H1 (cell line): ENCODE measurements around the gene KCNMB1. TPM values are rescaled to one million over a fixed set of nuclear protein-coding genes. Genes with fewer than 3 reads are reported as not detected.

Experiments used
- CTCF ChIA-PET: fragments of 300-600 bp; sonication (Branson Sonifier 250); formaldehyde crosslinking; loops from one replicate; lab custom pipeline; 2021; ENCODE audit not compliant: partially characterized antibody; lab: Charles Lee
- POLR2A ChIA-PET: fragments of 300-600 bp; sonication (Branson Sonifier 250); formaldehyde crosslinking; loops from one replicate; lab custom pipeline; 2021; ENCODE audit warnings: inconsistent platforms; ENCODE audit not compliant: partially characterized antibody; lab: Charles Lee
- DNase-seq, 2 experiments: peaks; one replicate each; pipeline versions ENCODE4 v3.0.0 to v3.0.0-alpha.2; 2010 to 2022; ENCODE audit warnings: low spot score in 2 of 2, low read depth in 1 of 2, mixed read lengths in 1 of 2
- FAIRE-seq: peaks from 2 replicates; lab custom pipeline; 2011; peaks lifted over from hg19 to GRCh38; lab: Jason Lieb, UNC
- H2AFZ ChIP-seq: 2 replicates; pipeline ENCODE4 v1.8.1; 2012; ENCODE audit warnings: low read length, inconsistent platforms
- H2AK5ac ChIP-seq: 2 replicates; pipeline ENCODE4 v1.6.1; 2013; ENCODE audit warnings: low read depth, low read length
- H2BK120ac ChIP-seq: replicated peaks from 2 replicates; pipeline ENCODE3; 2013; ENCODE audit warnings: low read depth, low read length, inconsistent platforms
- H2BK12ac ChIP-seq: 2 replicates; pipeline ENCODE4 v1.6.1; 2013; ENCODE audit warnings: low read depth, low read length
- H2BK15ac ChIP-seq: 2 replicates; pipeline ENCODE4 v1.6.1; 2013; ENCODE audit warnings: low read length
- H2BK20ac ChIP-seq: 2 replicates; pipeline ENCODE4 v1.6.1; 2013; ENCODE audit warnings: low read length
- H2BK5ac ChIP-seq: 2 replicates; pipeline ENCODE4 v1.6.1; 2013; ENCODE audit warnings: low read depth, low read length
- H3K14ac ChIP-seq: 2 replicates; pipeline ENCODE4 v1.6.1; 2013; ENCODE audit warnings: inconsistent platforms; ENCODE audit not compliant: insufficient read length
- H3K18ac ChIP-seq: 2 replicates; pipeline ENCODE4 v1.6.1; 2013; ENCODE audit warnings: low read length; ENCODE audit errors: extremely low read depth
- H3K23ac ChIP-seq: 2 replicates; pipeline ENCODE4 v1.6.1; 2013; ENCODE audit warnings: inconsistent platforms; ENCODE audit not compliant: insufficient read length
- H3K23me2 ChIP-seq: 2 replicates; pipeline ENCODE4 v1.6.1; 2013; ENCODE audit warnings: low read depth, low read length
- H3K27ac ChIP-seq: 2 replicates; pipeline ENCODE4 v1.6.1; 2011; ENCODE audit warnings: low read depth, low read length, inconsistent platforms
- H3K27me3 ChIP-seq, 4 experiments: replicated peaks in 1 of 4; 1 replicate in 1 of 4; 2 replicates in 3 of 4; pipeline versions ENCODE4 v1.6.1 to v1.8.1; 2011 to 2013; ENCODE audit warnings: low read length in 3 of 4, mild to moderate bottlenecking in 3 of 4, inconsistent platforms in 2 of 4, mixed read lengths in 2 of 4, moderate library complexity in 1 of 4; ENCODE audit not compliant: control insufficient read depth in 3 of 4, insufficient read depth in 3 of 4; ENCODE audit errors: extremely low read depth in 1 of 4
- H3K36me3 ChIP-seq, 4 experiments: 2 replicates each; pipeline versions ENCODE4 v1.6.1 to v1.8.1; 2011 to 2013; ENCODE audit warnings: mild to moderate bottlenecking in 4 of 4, low read length in 3 of 4, moderate library complexity in 2 of 4, control low read depth in 1 of 4, inconsistent platforms in 1 of 4; ENCODE audit not compliant: insufficient read depth in 4 of 4, control insufficient read depth in 2 of 4
- H3K4ac ChIP-seq: replicated peaks from 2 replicates; pipeline ENCODE3; 2013; ENCODE audit warnings: low read length, low read depth, mixed read lengths, inconsistent platforms; ENCODE audit not compliant: insufficient read length
- H3K4me1 ChIP-seq, 4 experiments: replicated peaks in 1 of 4; 1 replicate in 1 of 4; 2 replicates in 3 of 4; pipeline versions ENCODE4 v1.6.1 to v1.8.1; 2011 to 2013; ENCODE audit warnings: low read length in 3 of 4, inconsistent platforms in 2 of 4, mixed read lengths in 1 of 4; ENCODE audit not compliant: insufficient read depth in 4 of 4, control insufficient read depth in 3 of 4
- H3K4me2 ChIP-seq, 2 experiments: 2 replicates each; pipeline versions ENCODE4 v1.6.1 to v1.8.1; 2011 to 2013; ENCODE audit warnings: low read depth in 2 of 2, low read length in 2 of 2, control low read depth in 1 of 2, inconsistent platforms in 1 of 2, mild to moderate bottlenecking in 1 of 2; ENCODE audit not compliant: insufficient read depth in 1 of 2
- H3K4me3 ChIP-seq, 4 experiments: fragments of 200-600, 300-600 bp in 1 of 4; sonication (generic), shearing (Covaris generic), sonication (Bioruptor Twin) in 1 of 4; 2 replicates each; pipeline versions ENCODE4 v1.5.1 to v1.8.1; 2011 to 2016; ENCODE audit warnings: low read length in 4 of 4, low read depth in 3 of 4, control low read depth in 2 of 4, inconsistent platforms in 2 of 4, mild to moderate bottlenecking in 2 of 4, mixed read lengths in 1 of 4, moderate library complexity in 1 of 4; ENCODE audit not compliant: insufficient read depth in 2 of 4; ENCODE audit errors: extremely low read depth in 1 of 4
- H3K56ac ChIP-seq: replicated peaks from 2 replicates; pipeline ENCODE3; 2013; ENCODE audit warnings: low read depth, mild to moderate bottlenecking, mixed read lengths, low read length, inconsistent platforms; ENCODE audit not compliant: insufficient read length
- H3K79me1 ChIP-seq: 2 replicates; pipeline ENCODE4 v1.6.1; 2013; ENCODE audit warnings: low read depth, low read length, control low read depth
- H3K79me2 ChIP-seq, 2 experiments: 2 replicates each; pipeline versions ENCODE4 v1.6.1 to v1.8.1; 2012 to 2013; ENCODE audit warnings: low read length in 2 of 2, mild to moderate bottlenecking in 2 of 2, inconsistent platforms in 1 of 2; ENCODE audit not compliant: insufficient read depth in 2 of 2, control insufficient read depth in 1 of 2
- H3K9ac ChIP-seq, 4 experiments: replicated peaks in 1 of 4; 1 replicate in 1 of 4; 2 replicates in 3 of 4; pipeline versions ENCODE4 v1.6.1 to v1.8.1; 2011 to 2013; ENCODE audit warnings: low read depth in 3 of 4, low read length in 3 of 4, control low read depth in 2 of 4, mild to moderate bottlenecking in 2 of 4, moderate library complexity in 2 of 4, inconsistent platforms in 1 of 4; ENCODE audit errors: extremely low read depth in 1 of 4
- H3K9me3 ChIP-seq, 2 experiments: 2 replicates each; pipeline versions ENCODE4 v1.6.1 to v1.8.1; 2012 to 2013; ENCODE audit warnings: mild to moderate bottlenecking in 2 of 2, moderate library complexity in 2 of 2, control low read depth in 1 of 2, inconsistent platforms in 1 of 2, low read depth in 1 of 2, low read length in 1 of 2, mixed read lengths in 1 of 2; ENCODE audit not compliant: insufficient read depth in 2 of 2
- H4K20me1 ChIP-seq, 2 experiments: replicated peaks in 1 of 2; 2 replicates each; pipeline versions ENCODE3 to v1.8.1; 2011 to 2013; ENCODE audit warnings: inconsistent platforms in 2 of 2, low read length in 2 of 2, mild to moderate bottlenecking in 1 of 2; ENCODE audit not compliant: insufficient read depth in 2 of 2, control insufficient read depth in 1 of 2
- H4K5ac ChIP-seq: 2 replicates; pipeline ENCODE4 v1.6.1; 2013; ENCODE audit warnings: low read length, low read depth, mixed read lengths, inconsistent platforms; ENCODE audit not compliant: insufficient read length
- H4K8ac ChIP-seq: 2 replicates; pipeline ENCODE4 v1.8.0; 2013; ENCODE audit warnings: mild to moderate bottlenecking, moderate library complexity, low read length, inconsistent platforms; ENCODE audit not compliant: insufficient read depth; ENCODE audit errors: extremely low read depth
- H4K91ac ChIP-seq: replicated peaks from 2 replicates; pipeline ENCODE3; 2013; ENCODE audit warnings: low read length, mixed read lengths, inconsistent platforms; ENCODE audit not compliant: insufficient read length
- BCL11A ChIP-seq, 2 experiments: IDR thresholded peaks; one replicate each; pipeline ENCODE4 v1.6.1; 2011; ENCODE audit warnings: low read depth in 2 of 2, low read length in 2 of 2, mild to moderate bottlenecking in 2 of 2
- CHD1 ChIP-seq: IDR thresholded peaks from 2 replicates; pipeline ENCODE4 v1.6.1; 2012; ENCODE audit warnings: low read depth, low read length, improper control_type of control experiment
- CTBP2 ChIP-seq: IDR thresholded peaks from 2 replicates; pipeline ENCODE4 v1.7.0; 2011; ENCODE audit warnings: borderline replicate concordance, mild to moderate bottlenecking, moderate library complexity, mixed read lengths, low read length; ENCODE audit not compliant: insufficient read depth, insufficient read length
- EGR1 ChIP-seq: IDR thresholded peaks from 2 replicates; pipeline ENCODE4 v1.6.1; 2011; ENCODE audit warnings: low read depth, low read length, borderline replicate concordance
- GABPA ChIP-seq: IDR thresholded peaks from 2 replicates; pipeline ENCODE4 v1.6.1; 2011; ENCODE audit warnings: mild to moderate bottlenecking, low read length, moderate library complexity, borderline replicate concordance; ENCODE audit not compliant: insufficient read depth
- MAFK ChIP-seq: IDR thresholded peaks from 2 replicates; pipeline ENCODE4 v1.6.1; 2012; ENCODE audit warnings: low read depth, mild to moderate bottlenecking, improper control_type of control experiment, low read length
- TEAD4 ChIP-seq: IDR thresholded peaks from 2 replicates; pipeline ENCODE4 v1.6.1; 2012; ENCODE audit warnings: low read depth, low read length, inconsistent platforms, mixed read lengths
- WGBS, 2 experiments: shearing (Covaris generic) in 1 of 2; methylation state at CpG; one replicate each; pipeline versions ENCODE4 v1.1.6 to v1.1.7; 2013 to 2015; ENCODE audit warnings: low lambda C conversion rate in 2 of 2, mixed read lengths in 2 of 2, inconsistent platforms in 1 of 2, low coverage in 1 of 2, missing lambda C conversion rate in 1 of 2; ENCODE audit not compliant: insufficient replicate concordance in 2 of 2, insufficient coverage in 1 of 2, insufficient read length in 1 of 2; ENCODE audit errors: extremely low coverage in 1 of 2, missing lambda C conversion rate in 1 of 2; 5-methylcytosine and 5-hydroxymethylcytosine counted together
- polyA plus RNA-seq, 7 experiments: library from polyadenylated mRNA; depleted of rRNA in 3 of 7; stranded (reverse) in 5 of 7; unstranded in 2 of 7; fragments of >200 nt in 5 of 7; fragments of 200-250 nt in 2 of 7; gene quantifications; 1 replicate in 5 of 7; 2 replicates in 1 of 7; 4 replicates in 1 of 7; pipeline versions ENCODE4 v1.2.1 to v1.2.3, GENCODE V29; 2011 to 2013; ENCODE audit warnings: missing spikeins in 2 of 7, mixed read lengths in 2 of 7
- total RNA-seq: library from RNA; stranded (reverse); fragmentation: NEBNext Ultra II Directional; extraction: Animal tissue kit (Norgen Biotek cat#: 25700); gene quantifications from 2 replicates; pipeline ENCODE4 v1.2.1, GENCODE V29; 2021
- TF ChIP-seq, protein P1 (sequence below): IDR thresholded peaks from 2 replicates; pipeline ENCODE4 v1.6.1; 2012; ENCODE audit warnings: inconsistent platforms
- TF ChIP-seq, protein P2 (sequence below), 3 experiments: IDR thresholded peaks; 1 replicate in 2 of 3; 2 replicates in 1 of 3; pipeline versions ENCODE4 v1.5.1 to v1.6.1; 2011; ENCODE audit warnings: low read length in 3 of 3, mild to moderate bottlenecking in 3 of 3, inconsistent platforms in 2 of 3, low read depth in 1 of 3, moderate library complexity in 1 of 3; ENCODE audit not compliant: insufficient read depth in 1 of 3; ENCODE audit errors: control extremely low read depth in 1 of 3

Gene KCNMB1
- total and polyA plus RNA-seq, 2 of the 8 experiments (the other 6 are each of a cell fraction or from before 2014, with no cell fraction given) = 0.08 to 0.19 TPM

DNA sequence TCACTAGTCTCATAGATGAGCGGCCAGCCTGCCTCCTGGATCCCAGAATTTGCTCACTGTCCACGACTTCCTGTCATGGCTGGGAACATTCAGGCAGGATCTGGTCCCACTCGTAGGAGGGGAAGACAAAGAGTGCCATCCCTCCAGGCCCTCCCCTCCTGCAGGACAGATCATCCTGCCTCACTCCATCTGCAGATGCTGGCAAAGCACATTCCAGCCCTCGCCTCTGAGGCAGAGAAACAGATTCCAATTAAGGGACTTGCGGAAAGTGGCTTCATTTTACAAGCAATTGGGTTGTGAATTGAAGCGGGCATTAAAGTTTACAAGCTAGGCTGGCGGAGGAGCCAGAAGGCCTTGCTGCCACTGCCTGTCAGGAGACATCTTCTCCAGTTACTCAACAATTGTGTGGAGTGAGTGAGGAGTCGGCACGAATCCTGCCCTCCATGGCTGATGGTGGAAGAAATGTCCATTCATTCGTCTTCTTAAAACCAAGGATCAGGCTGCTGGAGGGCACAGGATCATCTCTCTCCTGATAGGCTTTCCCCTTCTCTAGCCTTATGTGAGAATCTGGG lies 41.8 kb upstream of the KCNMB1 start:
- no peak overlapping the region for H3K4me3 ChIP-seq
- H3K23me2 ChIP-seq = no peaks in the 10 kb centered on the region
- no peak overlapping the region for H4K8ac ChIP-seq
- FAIRE-seq (no peak), DNase-seq (no peak)
- H3K36me3 ChIP-seq = no peaks in the 10 kb centered on the region
- 92% methylated on average over 10 of the region's 10 CpGs; no CpG with 5 or more reads in 1 of the 2 experiments for WGBS, 2 experiments
- ChIA-PET POLR2A (no interaction called here), CTCF (interaction anchor here (0.7 to 7.0 kb wide), 12 partner anchors 8 to 212 kb away, joined by 3 to 160 read pairs (median 4); no protein-coding TSS in a partner anchor)
- H2BK15ac ChIP-seq = no peak overlapping the region
- H4K91ac ChIP-seq = peak overlapping the region; percentile 54
- no peak overlapping the region for H4K5ac ChIP-seq
- H3K27me3 ChIP-seq = no peaks in the 10 kb centered on the region; a peak in 1 of 7 replicates
- no peak overlapping the region for H2AK5ac ChIP-seq
- H3K18ac ChIP-seq = 0 out of 2 replicates have a peak overlapping the region, but pooled peaks have one; percentile 21
- H2BK5ac ChIP-seq = peak overlapping the region; percentile 5; the same call in 1 of the 2 replicates
- no peak overlapping the region for H2AFZ ChIP-seq
- H3K4ac ChIP-seq = no peak overlapping the region
- H4K20me1 ChIP-seq = no peaks in the 10 kb centered on the region
- H3K23ac ChIP-seq = no peak overlapping the region
- H3K56ac ChIP-seq = no peak overlapping the region
- peaks cover 0 to 9% (median 2%) of the 10 kb centered on the region in 4 experiments; a peak in 2 of 7 replicates for H3K4me1 ChIP-seq
- H2BK12ac ChIP-seq = peak overlapping the region; percentile 40; the same call in 1 of the 2 replicates
- no peak overlapping the region for H3K14ac ChIP-seq
- H3K9me3 ChIP-seq = no peaks in the 10 kb centered on the region
- no peaks in the 10 kb centered on the region for H3K79me2 ChIP-seq
- H3K27ac ChIP-seq = no peak overlapping the region
- no peaks in the 10 kb centered on the region for H3K79me1 ChIP-seq
- H3K4me2 ChIP-seq = no peak overlapping the region
- H2BK20ac ChIP-seq = no peak overlapping the region
- no peak overlapping the region for H2BK120ac ChIP-seq
- no peak overlapping the region for H3K9ac ChIP-seq
- TF ChIP-seq, protein P1, sequence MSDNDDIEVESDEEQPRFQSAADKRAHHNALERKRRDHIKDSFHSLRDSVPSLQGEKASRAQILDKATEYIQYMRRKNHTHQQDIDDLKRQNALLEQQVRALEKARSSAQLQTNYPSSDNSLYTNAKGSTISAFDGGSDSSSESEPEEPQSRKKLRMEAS = no peak
- TF ChIP-seq, protein P2, sequence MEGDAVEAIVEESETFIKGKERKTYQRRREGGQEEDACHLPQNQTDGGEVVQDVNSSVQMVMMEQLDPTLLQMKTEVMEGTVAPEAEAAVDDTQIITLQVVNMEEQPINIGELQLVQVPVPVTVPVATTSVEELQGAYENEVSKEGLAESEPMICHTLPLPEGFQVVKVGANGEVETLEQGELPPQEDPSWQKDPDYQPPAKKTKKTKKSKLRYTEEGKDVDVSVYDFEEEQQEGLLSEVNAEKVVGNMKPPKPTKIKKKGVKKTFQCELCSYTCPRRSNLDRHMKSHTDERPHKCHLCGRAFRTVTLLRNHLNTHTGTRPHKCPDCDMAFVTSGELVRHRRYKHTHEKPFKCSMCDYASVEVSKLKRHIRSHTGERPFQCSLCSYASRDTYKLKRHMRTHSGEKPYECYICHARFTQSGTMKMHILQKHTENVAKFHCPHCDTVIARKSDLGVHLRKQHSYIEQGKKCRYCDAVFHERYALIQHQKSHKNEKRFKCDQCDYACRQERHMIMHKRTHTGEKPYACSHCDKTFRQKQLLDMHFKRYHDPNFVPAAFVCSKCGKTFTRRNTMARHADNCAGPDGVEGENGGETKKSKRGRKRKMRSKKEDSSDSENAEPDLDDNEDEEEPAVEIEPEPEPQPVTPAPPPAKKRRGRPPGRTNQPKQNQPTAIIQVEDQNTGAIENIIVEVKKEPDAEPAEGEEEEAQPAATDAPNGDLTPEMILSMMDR (IDR thresholded peaks at IDR 0.05; ENCODE audit: control extremely low read depth in 1 of 3, insufficient read depth in 1 of 3, low read depth in 1 of 3, low read length in 3 of 3) = no peak
- TF ChIP-seq MAFK (no peak), TEAD4 (no peak), CHD1 (no peak), CTBP2 (no peak), GABPA (no peak), EGR1 (no peak), BCL11A (IDR thresholded peaks at IDR 0.05; ENCODE audit: low read depth in 2 of 2, low read length in 2 of 2) (no peak)
